Measurements from ENCODE around the gene STUB1.

DNA sequence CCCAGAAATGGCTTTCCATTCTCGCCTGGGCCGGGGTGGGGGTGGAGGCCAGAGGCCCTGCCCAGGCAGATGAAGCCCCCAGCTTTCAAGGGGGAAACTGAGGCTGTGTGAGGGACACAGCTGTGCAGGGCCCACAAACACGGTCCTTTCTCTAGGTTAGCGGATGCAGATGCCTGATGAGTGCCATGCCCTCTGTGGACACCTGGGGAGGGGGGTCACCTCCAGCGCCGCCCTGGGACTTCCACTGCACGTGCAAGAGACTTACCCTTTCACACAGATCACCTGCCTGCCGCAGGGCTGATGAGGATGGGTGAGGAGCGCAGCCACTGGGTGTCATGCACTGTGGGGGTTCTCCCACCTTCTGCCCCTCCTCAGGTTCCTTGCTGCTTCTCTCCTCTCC is 38.2 kb downstream of the STUB1 start:
- no peak for TF ChIP-seq POLR2AphosphoS5 (IDR thresholded peaks at IDR 0.05; ENCODE audit: borderline replicate concordance, low read depth, low read length)
- TF ChIP-seq EZH2 (IDR thresholded peaks at IDR 0.05): no peak
- no peak for TF ChIP-seq FOXP2 (optimal IDR thresholded peaks at IDR 0.05; ENCODE audit: control extremely low read depth, extremely low read length, insufficient read depth)

Data from SK-N-MC (cell line).